ENCODE data around the gene TMEM174.

The TMEM174 gene

GRCh38 chr5:73215531-73215890, 42.5 kb downstream of the TMEM174 start:
- TF ChIP-seq, protein P1, sequence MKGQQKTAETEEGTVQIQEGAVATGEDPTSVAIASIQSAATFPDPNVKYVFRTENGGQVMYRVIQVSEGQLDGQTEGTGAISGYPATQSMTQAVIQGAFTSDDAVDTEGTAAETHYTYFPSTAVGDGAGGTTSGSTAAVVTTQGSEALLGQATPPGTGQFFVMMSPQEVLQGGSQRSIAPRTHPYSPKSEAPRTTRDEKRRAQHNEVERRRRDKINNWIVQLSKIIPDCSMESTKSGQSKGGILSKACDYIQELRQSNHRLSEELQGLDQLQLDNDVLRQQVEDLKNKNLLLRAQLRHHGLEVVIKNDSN (IDR thresholded peaks at IDR 0.05): no peak
- TF ChIP-seq TCF12 (IDR thresholded peaks at IDR 0.05; ENCODE audit: low read depth) (no peak), TEAD4 (IDR thresholded peaks at IDR 0.05) (no peak), CEBPB (IDR thresholded peaks at IDR 0.05) (no peak), EGR1 (IDR thresholded peaks at IDR 0.05) (no peak), RAD21 (IDR thresholded peaks at IDR 0.05; ENCODE audit: low read depth) (no peak), REST (IDR thresholded peaks at IDR 0.05; ENCODE audit: low read depth) (no peak), TAF1 (IDR thresholded peaks at IDR 0.05; ENCODE audit: low read depth) (no peak), FOXM1 (IDR thresholded peaks at IDR 0.05; ENCODE audit: borderline replicate concordance, low read depth) (no peak), MAX (IDR thresholded peaks at IDR 0.05) (no peak), NFIC (IDR thresholded peaks at IDR 0.05) (no peak), ZBTB7A (IDR thresholded peaks at IDR 0.05; ENCODE audit: low read depth) (no peak), CREB1 (IDR thresholded peaks at IDR 0.05; ENCODE audit: low read depth) (no peak), YY1 (IDR thresholded peaks at IDR 0.05; ENCODE audit: low read depth) (no peak), EP300 (IDR thresholded peaks at IDR 0.05; ENCODE audit: borderline replicate concordance) (no peak)

GRCh38 chr5:73215891-73216610, 43.1 kb downstream of the TMEM174 start:
- no peak for TF ChIP-seq CEBPB (IDR thresholded peaks at IDR 0.05)
- peak; percentile 35; the same call in 1 of the 2 replicates for TF ChIP-seq EP300 (IDR thresholded peaks at IDR 0.05; ENCODE audit: borderline replicate concordance)
- no peak; the same call in 1 of the 2 replicates for TF ChIP-seq TEAD4 (IDR thresholded peaks at IDR 0.05)
- peak; percentile 62; the same call in 1 of the 2 replicates for TF ChIP-seq YY1 (IDR thresholded peaks at IDR 0.05; ENCODE audit: low read depth)
- TF ChIP-seq REST (IDR thresholded peaks at IDR 0.05; ENCODE audit: low read depth): no peak
- no peak; the same call in 1 of the 2 replicates for TF ChIP-seq NFIC (IDR thresholded peaks at IDR 0.05)
- TF ChIP-seq FOXM1 (IDR thresholded peaks at IDR 0.05; ENCODE audit: borderline replicate concordance, low read depth): no peak
- TF ChIP-seq EGR1 (IDR thresholded peaks at IDR 0.05): no peak
- TF ChIP-seq, protein P1 (IDR thresholded peaks at IDR 0.05): peak; percentile 27; the same call in 1 of the 2 replicates
- no peak for TF ChIP-seq CREB1 (IDR thresholded peaks at IDR 0.05; ENCODE audit: low read depth)
- TF ChIP-seq ZBTB7A (IDR thresholded peaks at IDR 0.05; ENCODE audit: low read depth): no peak
- peak; percentile 81 for TF ChIP-seq RAD21 (IDR thresholded peaks at IDR 0.05; ENCODE audit: low read depth)
- no peak for TF ChIP-seq TCF12 (IDR thresholded peaks at IDR 0.05; ENCODE audit: low read depth)
- peak; percentile 99 for TF ChIP-seq MAX (IDR thresholded peaks at IDR 0.05)
- peak; percentile 40; the same call in 1 of the 2 replicates for TF ChIP-seq TAF1 (IDR thresholded peaks at IDR 0.05; ENCODE audit: low read depth)

DNA sequence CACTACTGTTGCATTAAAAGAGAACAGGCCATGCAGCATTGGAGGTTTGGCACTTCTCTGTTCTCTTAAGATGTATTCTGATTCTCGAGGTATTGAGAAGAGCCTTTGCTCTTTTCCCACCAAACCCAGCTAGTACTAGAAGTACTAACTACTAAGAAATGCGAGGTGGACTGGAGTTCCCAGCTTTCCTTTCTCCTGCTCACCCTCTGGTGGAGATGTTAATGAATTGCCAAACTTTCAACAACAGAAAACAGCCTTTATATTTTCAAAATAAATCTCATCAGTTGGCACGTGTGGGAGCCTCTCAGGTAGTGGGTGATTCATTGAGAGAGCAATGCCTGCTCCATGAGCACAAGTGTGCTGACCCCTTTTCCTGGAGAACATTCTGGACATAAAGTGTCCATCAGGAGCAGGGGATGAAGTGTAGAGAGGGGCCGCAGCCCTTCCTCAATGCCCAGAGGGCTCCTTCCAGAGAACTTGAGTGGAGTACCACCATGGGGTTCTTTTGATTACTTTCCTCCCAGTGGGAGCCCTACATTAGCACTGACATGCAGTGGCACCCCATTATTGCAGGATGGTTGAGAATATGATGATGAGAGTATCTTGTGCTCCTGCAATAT, 45.7 kb downstream of the TMEM174 start:
- TF ChIP-seq RAD21 (IDR thresholded peaks at IDR 0.05; ENCODE audit: low read depth) (peak; percentile 45), TCF12 (IDR thresholded peaks at IDR 0.05; ENCODE audit: low read depth) (no peak)

DNA sequence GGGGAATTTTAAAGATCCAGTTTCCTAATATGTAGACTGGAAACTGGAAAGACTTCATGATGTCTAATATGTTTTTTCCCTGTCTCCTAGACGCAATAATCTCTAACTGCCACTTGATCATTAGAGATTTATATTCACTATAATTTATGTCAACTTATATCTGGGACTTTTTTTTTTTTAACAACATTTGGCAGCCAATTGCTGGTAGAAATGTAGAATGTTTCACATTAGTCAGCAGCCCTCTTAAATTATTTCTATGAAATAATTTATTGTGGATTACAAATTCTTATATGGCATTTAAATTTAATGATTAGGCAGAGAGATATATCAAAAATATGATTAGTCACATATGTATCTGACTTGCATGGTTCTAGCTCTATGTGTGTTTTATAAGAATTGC, 48.2 kb downstream of the TMEM174 start:
- TF ChIP-seq TAF1 (IDR thresholded peaks at IDR 0.05; ENCODE audit: low read depth) (no peak), EP300 (IDR thresholded peaks at IDR 0.05; ENCODE audit: borderline replicate concordance) (no peak), YY1 (IDR thresholded peaks at IDR 0.05; ENCODE audit: low read depth) (no peak), TCF12 (IDR thresholded peaks at IDR 0.05; ENCODE audit: low read depth) (no peak), TEAD4 (IDR thresholded peaks at IDR 0.05) (no peak), FOXM1 (IDR thresholded peaks at IDR 0.05; ENCODE audit: borderline replicate concordance, low read depth) (no peak), CEBPB (IDR thresholded peaks at IDR 0.05) (no peak), RAD21 (IDR thresholded peaks at IDR 0.05; ENCODE audit: low read depth) (no peak)
- TF ChIP-seq, protein P1 (IDR thresholded peaks at IDR 0.05): no peak

DNA sequence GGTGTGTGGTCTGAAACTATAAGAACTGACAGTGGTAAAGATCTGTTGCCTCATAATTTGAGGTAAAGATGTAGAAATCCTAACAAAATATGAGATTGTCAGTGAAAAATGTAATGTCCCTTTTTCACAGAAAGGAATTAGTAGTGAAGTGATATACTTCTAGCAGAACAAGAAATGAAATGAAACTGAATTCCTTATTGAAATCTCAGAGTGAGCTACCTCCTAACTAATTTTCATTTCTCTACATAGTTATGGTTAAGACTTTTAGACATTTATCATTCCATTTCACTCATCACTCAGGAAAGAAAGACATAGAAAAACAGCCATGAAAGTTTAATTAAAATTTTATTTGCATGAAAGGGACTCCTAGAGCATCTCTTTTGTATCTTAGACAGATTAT, 48.7 kb downstream of the TMEM174 start:
- no peak for TF ChIP-seq CEBPB (IDR thresholded peaks at IDR 0.05)
- no peak for TF ChIP-seq CREB1 (IDR thresholded peaks at IDR 0.05; ENCODE audit: low read depth)
- no peak for TF ChIP-seq EP300 (IDR thresholded peaks at IDR 0.05; ENCODE audit: borderline replicate concordance)
- no peak for TF ChIP-seq TAF1 (IDR thresholded peaks at IDR 0.05; ENCODE audit: low read depth)
- no peak for TF ChIP-seq NFIC (IDR thresholded peaks at IDR 0.05)
- no peak for TF ChIP-seq RAD21 (IDR thresholded peaks at IDR 0.05; ENCODE audit: low read depth)
- no peak for TF ChIP-seq TCF12 (IDR thresholded peaks at IDR 0.05; ENCODE audit: low read depth)
- TF ChIP-seq, protein P1 (IDR thresholded peaks at IDR 0.05): no peak

All from Ishikawa (cell line).